MM.1S (cell line): ENCODE results near the gene COL8A2.

Experiments used
- EZH2 ChIP-seq: fragments of 300-600 bp; sonication (generic); optimal IDR thresholded peaks from 2 replicates; pipeline ENCODE3; 2017; ENCODE audit warnings: low read depth, mild to moderate bottlenecking, antibody characterized with exemption, low read length, mixed read lengths
- EZH2phosphoT487 ChIP-seq: fragments of 300-600 bp; sonication (generic); IDR thresholded peaks from 2 replicates; pipeline ENCODE4 v1.6.1; 2018; ENCODE audit warnings: antibody characterized with exemption, low read length

- TF ChIP-seq EZH2phosphoT487 (no peak), EZH2 (no peak)
Measured at GRCh38 chr1:36159614-36160387, 34.8 kb upstream of the COL8A2 start.
